GM23248 (cell line): ENCODE results near the gene CHST9. TPM values are rescaled to one million over a fixed set of nuclear protein-coding genes. Genes with fewer than 3 reads are reported as not detected.
A peak's percentile ranks its signal among the peaks of the same experiment; 100 is the strongest.

Experiments
- DNase-seq: peaks from one replicate; pipeline ENCODE4 v3.0.0-alpha.2; 2015
- H2AFZ ChIP-seq: fragments of 200-600 bp; sonication (generic); 2 replicates; pipeline ENCODE4 v1.6.1; 2016; ENCODE audit warnings: antibody characterized with exemption
- H3F3A ChIP-seq: fragments of 200-600 bp; sonication (generic); 2 replicates; pipeline ENCODE4 v1.6.1; 2016; ENCODE audit warnings: mild to moderate bottlenecking, antibody characterized with exemption, mixed run types; ENCODE audit not compliant: insufficient read depth
- H3K27ac ChIP-seq: fragments of 200-600 bp; sonication (generic); 2 replicates; pipeline ENCODE4 v1.5.1; 2016; ENCODE audit warnings: mild to moderate bottlenecking
- H3K27me3 ChIP-seq: fragments of 200-600 bp; sonication (generic); replicated peaks from 2 replicates; pipeline ENCODE4 v1.6.1; 2016; ENCODE audit warnings: mild to moderate bottlenecking; ENCODE audit not compliant: insufficient read depth
- H3K36me3 ChIP-seq: fragments of 200-600 bp; sonication (generic); 2 replicates; pipeline ENCODE4 v1.6.1; 2016; ENCODE audit warnings: low read depth, mild to moderate bottlenecking
- H3K4me1 ChIP-seq: fragments of 200-600 bp; sonication (generic); 2 replicates; pipeline ENCODE4 v1.6.1; 2016; ENCODE audit warnings: mild to moderate bottlenecking; ENCODE audit not compliant: insufficient read depth
- H3K4me2 ChIP-seq: fragments of 200-600 bp; sonication (generic); one replicate; pipeline ENCODE4 v1.6.1; 2016; ENCODE audit warnings: mild to moderate bottlenecking; ENCODE audit not compliant: unreplicated experiment
- H3K4me3 ChIP-seq: fragments of 200-600 bp; sonication (generic); 2 replicates; pipeline ENCODE4 v1.5.1; 2016; ENCODE audit warnings: mild to moderate bottlenecking
- H3K79me2 ChIP-seq: fragments of 200-600 bp; sonication (generic); 2 replicates; pipeline ENCODE4 v1.6.1; 2016; ENCODE audit warnings: mild to moderate bottlenecking; ENCODE audit not compliant: insufficient read depth
- H3K9ac ChIP-seq: fragments of 200-600 bp; sonication (generic); 2 replicates; pipeline ENCODE4 v1.6.1; 2016; ENCODE audit warnings: mild to moderate bottlenecking
- H3K9me2 ChIP-seq: fragments of 200-600 bp; sonication (generic); 2 replicates; pipeline ENCODE4 v1.6.1; 2016; ENCODE audit warnings: mixed run types, mild to moderate bottlenecking, moderate library complexity; ENCODE audit not compliant: insufficient read depth
- H3K9me3 ChIP-seq: fragments of 200-600 bp; sonication (generic); one replicate; pipeline ENCODE4 v1.6.1; 2017; ENCODE audit warnings: low read depth
- H4K20me1 ChIP-seq: fragments of 200-600 bp; sonication (generic); 2 replicates; pipeline ENCODE4 v1.6.0; 2016; ENCODE audit not compliant: insufficient read depth
- EZH2 ChIP-seq: fragments of 200-600 bp; sonication (generic); IDR thresholded peaks from 2 replicates; pipeline ENCODE4 v1.6.1; 2018; ENCODE audit warnings: antibody characterized with exemption, mild to moderate bottlenecking; ENCODE audit not compliant: insufficient read depth, poor library complexity, severe bottlenecking
- EZH2phosphoT487 ChIP-seq: fragments of 200-600 bp; sonication (generic); IDR thresholded peaks from 2 replicates; pipeline ENCODE4 v1.6.1; 2018; ENCODE audit warnings: antibody characterized with exemption, moderate library complexity, mild to moderate bottlenecking, low read depth; ENCODE audit not compliant: insufficient read depth
- WGBS, 2 experiments: methylation state at CpG; one replicate each; pipeline ENCODE4 v1.1.6; 2015 to 2017; ENCODE audit warnings: low lambda C conversion rate in 2 of 2, low coverage in 1 of 2; ENCODE audit errors: missing lambda C conversion rate in 2 of 2; 5-methylcytosine and 5-hydroxymethylcytosine counted together
- in situ Hi-C: fragments of 300-500 bp; cut with MboI; formaldehyde crosslinking; loops from 2 replicates; pipeline ENCODE4 v1.15.0; 2020
- polyA plus RNA-seq: library from polyadenylated mRNA; unstranded; fragments of >200 nt; fragmentation: Nextera tagmentation; extraction: Ambion mirVana; gene quantifications from 2 replicates; pipeline ENCODE4 v1.2.1, GENCODE V29; 2016
- total RNA-seq: library from RNA; depleted of rRNA; stranded (reverse); fragments of >200 nt; shearing (Covaris generic); gene quantifications from 2 replicates; pipeline ENCODE4 v1.2.3, GENCODE V29; 2014

CHST9 gene
- total and polyA plus RNA-seq, 2 experiments from 2014 or later: not detected

DNA sequence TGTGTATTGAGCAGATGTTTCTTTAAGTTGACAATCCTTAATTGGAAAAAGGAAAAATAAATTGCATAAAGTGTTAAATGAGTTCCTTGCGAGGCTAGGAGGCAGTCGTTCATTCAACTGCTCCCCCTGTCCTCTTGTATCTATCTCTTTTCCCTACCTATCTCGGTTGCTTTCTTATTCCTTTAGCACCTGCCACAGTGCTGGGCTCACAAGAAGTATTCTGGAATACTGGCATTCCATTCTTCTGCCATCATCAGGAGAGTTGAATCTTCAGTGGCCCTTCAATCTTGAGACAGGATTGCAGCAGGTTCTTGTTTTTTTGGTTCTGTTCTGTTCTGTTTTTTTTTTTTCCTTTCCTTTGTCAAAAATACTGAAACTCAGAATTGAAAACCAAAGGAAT is 176.5 kb downstream of the CHST9 start:
- Histone ChIP-seq H3K27ac (no peak overlapping the region), H3K4me1 (no peaks in the 10 kb centered on the region), H3K9ac (no peak overlapping the region), H4K20me1 (no peaks in the 10 kb centered on the region), H3K4me3 (no peak overlapping the region), H3K9me2 (no peaks in the 10 kb centered on the region), H2AFZ (no peak overlapping the region), H3K9me3 (no peaks in the 10 kb centered on the region), H3K79me2 (no peaks in the 10 kb centered on the region), H3K36me3 (no peaks in the 10 kb centered on the region), H3K4me2 (no peak overlapping the region), H3F3A (no peaks in the 10 kb centered on the region), H3K27me3 (no peaks in the 10 kb centered on the region)
- in situ Hi-C loops: no loop called here
- 34 to 36% methylated on average over 3 of the region's 3 CpGs for WGBS, 2 experiments
- DNase-seq: no peak
- TF ChIP-seq EZH2: no peak
- TF ChIP-seq EZH2phosphoT487: no peak

DNA sequence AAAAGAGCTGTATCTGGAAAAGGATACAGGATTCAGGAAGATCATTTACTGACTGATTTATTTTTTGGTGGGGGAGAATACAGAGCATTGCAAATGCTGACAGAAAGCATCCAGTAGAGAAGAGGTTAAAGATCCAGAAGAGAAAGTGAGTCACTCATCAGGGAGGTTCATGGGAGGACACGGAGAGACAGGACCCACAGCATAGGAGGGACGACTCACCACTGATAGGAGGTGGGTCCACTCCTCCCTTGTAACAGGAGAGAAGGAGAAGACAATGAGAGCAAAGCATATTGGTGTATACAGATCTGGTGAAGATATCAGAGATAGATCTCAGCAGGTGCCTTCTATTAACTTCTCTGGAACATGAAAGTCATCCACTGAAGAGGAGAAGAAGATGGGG is 177.2 kb downstream of the CHST9 start:
- Histone ChIP-seq H4K20me1 (no peaks in the 10 kb centered on the region), H3K9me3 (no peaks in the 10 kb centered on the region), H3K9me2 (no peaks in the 10 kb centered on the region), H3K36me3 (no peaks in the 10 kb centered on the region), H3K4me3 (no peak overlapping the region), H3F3A (no peaks in the 10 kb centered on the region), H2AFZ (no peak overlapping the region), H3K4me1 (no peaks in the 10 kb centered on the region), H3K27ac (no peak overlapping the region), H3K9ac (no peak overlapping the region), H3K79me2 (no peaks in the 10 kb centered on the region), H3K27me3 (peaks cover 4% of the 10 kb centered on the region; the same call in 1 of the 2 replicates), H3K4me2 (no peak overlapping the region)
- in situ Hi-C loops: no loop called here
- WGBS, 2 experiments: 0 to 3% methylated on average over 2 of the region's 2 CpGs
- no peak for DNase-seq
- TF ChIP-seq EZH2: no peak
- no peak for TF ChIP-seq EZH2phosphoT487

DNA sequence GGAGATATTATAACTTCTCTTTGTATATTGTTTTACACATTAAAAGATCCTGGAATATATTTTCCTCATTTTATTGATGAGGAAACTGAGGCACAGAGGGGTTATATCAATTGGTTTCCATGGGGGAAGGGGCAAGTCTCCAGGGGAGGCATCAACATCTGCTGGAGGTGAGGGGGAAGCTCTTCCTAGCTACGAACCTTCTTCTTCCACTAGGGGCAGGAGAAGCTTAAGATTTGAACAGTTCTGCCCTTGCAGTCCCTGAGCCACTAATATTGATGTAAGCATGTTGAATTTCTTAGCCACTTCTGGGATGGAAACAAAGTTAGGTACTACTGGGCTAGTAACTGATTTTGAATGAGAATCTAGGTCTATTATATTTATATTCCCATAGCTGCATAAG is 179.5 kb downstream of the CHST9 start:
- peak; percentile 22 for DNase-seq
- 0% methylated on average over 1 of the region's 1 CpG for WGBS, 2 experiments
- Histone ChIP-seq H4K20me1 (no peaks in the 10 kb centered on the region), H3K4me3 (no peak overlapping the region), H3K27ac (no peak overlapping the region), H3K9ac (no peak overlapping the region), H2AFZ (no peak overlapping the region), H3K79me2 (no peaks in the 10 kb centered on the region), H3K9me2 (no peaks in the 10 kb centered on the region), H3K4me1 (no peaks in the 10 kb centered on the region), H3K9me3 (no peaks in the 10 kb centered on the region), H3K36me3 (no peaks in the 10 kb centered on the region), H3F3A (no peaks in the 10 kb centered on the region), H3K27me3 (peaks cover 5% of the 10 kb centered on the region; the same call in 1 of the 2 replicates), H3K4me2 (no peak overlapping the region)
- in situ Hi-C loops: no loop called here
- TF ChIP-seq EZH2 (no peak), EZH2phosphoT487 (no peak)

DNA sequence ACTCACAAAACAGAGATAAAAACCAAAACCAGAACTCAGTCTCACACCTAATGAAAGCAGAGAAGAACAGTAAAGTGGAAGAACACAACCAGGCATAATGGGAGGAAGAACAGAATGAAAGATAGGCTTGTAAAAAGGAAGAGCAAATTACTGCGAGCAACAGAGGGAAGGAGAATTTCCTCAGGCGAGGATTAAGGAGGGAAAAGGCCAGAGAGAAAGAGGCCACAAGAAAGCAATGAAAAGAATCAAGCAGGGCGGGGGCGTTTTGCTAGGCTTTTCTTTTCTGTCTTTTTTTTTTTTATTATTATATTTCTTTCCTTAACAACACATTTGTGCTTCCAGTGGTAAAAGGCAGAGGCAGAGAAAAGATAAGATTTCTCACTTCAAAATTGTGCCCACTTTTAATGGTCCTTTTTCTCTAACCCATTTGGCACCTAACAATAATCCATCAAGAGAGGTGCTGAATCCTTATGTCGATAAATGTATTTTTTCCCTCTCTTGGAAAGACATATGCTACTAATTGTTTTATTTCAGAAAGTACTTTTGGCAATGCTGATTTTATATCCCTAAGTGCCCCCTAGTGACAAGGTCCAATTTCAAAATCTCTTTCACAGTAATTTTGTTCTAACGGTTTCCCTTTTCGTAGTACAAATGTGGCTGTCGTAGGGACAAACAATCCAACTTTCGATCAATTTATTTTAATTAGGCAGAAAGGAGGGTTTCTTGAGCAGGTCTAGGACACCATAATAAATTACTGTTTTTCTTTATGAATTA is 180.9 kb downstream of the CHST9 start:
- H3K9me3 ChIP-seq: no peaks in the 10 kb centered on the region
- no peaks in the 10 kb centered on the region for H3K79me2 ChIP-seq
- WGBS, 2 experiments: 13 to 15% methylated on average over 9 of the region's 9 CpGs
- H3K27me3 ChIP-seq: peaks cover 5% of the 10 kb centered on the region; the same call in 1 of the 2 replicates
- no peaks in the 10 kb centered on the region for H3K9me2 ChIP-seq
- no peak overlapping the region for H3K27ac ChIP-seq
- H3F3A ChIP-seq: no peaks in the 10 kb centered on the region
- in situ Hi-C loops: no loop called here
- no peak overlapping the region for H3K9ac ChIP-seq
- H3K4me1 ChIP-seq: no peaks in the 10 kb centered on the region
- no peak overlapping the region for H3K4me2 ChIP-seq
- H3K4me3 ChIP-seq: no peak overlapping the region
- DNase-seq: peak; percentile 38
- H2AFZ ChIP-seq: no peak overlapping the region
- no peaks in the 10 kb centered on the region for H3K36me3 ChIP-seq
- TF ChIP-seq EZH2phosphoT487 (no peak), EZH2 (no peak)
- H4K20me1 ChIP-seq: no peaks in the 10 kb centered on the region
